ENCODE data around the gene FNDC11. TPM values are rescaled to one million over a fixed set of nuclear protein-coding genes. Genes with fewer than 3 reads are reported as not detected.

Gene FNDC11
- total RNA-seq, 2 experiments from 2014 or later, result 0.26 to 0.29 TPM

GRCh38 chr20:63529180-63529860 lies 24.6 kb upstream of the FNDC11 start:
- DNase-seq (no peak), ATAC-seq (no peak)
- no peaks in the 10 kb centered on the region for H3K4me1 Mint-ChIP-seq (ENCODE audit: low read depth)
- ChIA-PET POLR2A (interaction anchor here (2.1 kb wide), 1 partner anchor 9 kb away, joined by 17 read pairs; the partner anchor contains the start of gene PPDPF), CTCF (interaction anchor here (1.0 to 2.1 kb wide), 2 partner anchors 8 to 9 kb away, joined by 4 to 10 read pairs; partner anchors contain the start of genes PPDPF and PTK6)
- H3K9me3 Mint-ChIP-seq (ENCODE audit: insufficient read depth), result no peaks in the 10 kb centered on the region
- no peaks in the 10 kb centered on the region for H3K27me3 Mint-ChIP-seq (ENCODE audit: low read depth)
- no peak overlapping the region for H3K4me3 Mint-ChIP-seq
- no peak overlapping the region for H3K27ac Mint-ChIP-seq
- peaks cover 4% of the 10 kb centered on the region for H3K36me3 Mint-ChIP-seq (ENCODE audit: low read depth)

DNA sequence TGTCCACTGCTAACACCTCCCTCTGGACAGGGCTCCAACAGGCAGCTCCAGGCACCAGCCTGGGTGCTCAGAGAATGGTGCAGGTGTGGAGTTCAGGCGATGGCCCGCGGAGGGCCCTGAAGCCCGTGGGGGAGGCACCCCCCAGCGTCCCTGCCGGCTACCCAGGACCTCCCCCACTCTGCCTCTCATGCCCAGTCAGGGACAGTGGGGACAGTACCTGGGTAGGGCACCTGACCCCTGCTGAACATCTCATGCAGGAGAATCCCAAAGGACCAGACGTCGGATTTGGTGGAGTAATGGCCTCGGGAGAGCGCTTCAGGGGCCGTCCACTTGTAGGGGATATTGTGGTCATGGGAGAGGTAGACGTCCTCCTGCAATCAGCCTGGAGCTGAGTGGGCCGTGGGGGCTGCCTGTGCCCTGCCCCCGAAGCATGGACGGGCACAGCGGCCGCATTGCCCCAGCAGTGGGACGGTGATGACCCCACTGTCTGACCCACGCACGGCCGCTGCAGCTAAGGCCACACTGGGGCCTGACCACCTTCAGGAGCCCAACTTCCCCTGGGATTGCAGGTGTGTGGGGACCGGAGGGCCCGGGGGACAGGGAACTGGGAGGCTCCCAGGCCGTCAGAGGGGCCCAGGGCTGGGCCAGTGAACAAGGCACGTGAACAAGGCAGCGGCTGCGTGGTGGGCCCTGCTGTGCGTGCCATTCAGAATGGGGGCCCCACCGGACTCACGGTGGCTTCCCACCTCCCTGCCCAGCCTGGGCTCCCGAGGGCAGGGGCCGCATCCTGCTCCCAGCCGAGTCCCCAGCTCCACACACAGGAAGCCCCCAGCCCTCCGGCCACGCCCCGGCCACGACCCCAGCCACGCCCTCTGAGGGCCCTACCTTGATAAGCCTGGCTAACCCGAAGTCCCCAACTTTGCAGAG lies 23.8 kb upstream of the FNDC11 start:
- DNase-seq (no peak), ATAC-seq (no peak)
- Mint-ChIP-seq H3K27ac (no peak overlapping the region), H3K4me1 (ENCODE audit: low read depth) (no peaks in the 10 kb centered on the region), H3K27me3 (ENCODE audit: low read depth) (no peaks in the 10 kb centered on the region), H3K36me3 (ENCODE audit: low read depth) (no peaks in the 10 kb centered on the region), H3K4me3 (no peak overlapping the region), H3K9me3 (ENCODE audit: insufficient read depth) (no peaks in the 10 kb centered on the region)
- POLR2A ChIA-PET, result interaction anchor here (1.7 to 2.1 kb wide), 2 partner anchors 9 kb away, joined by 8 to 17 read pairs; partner anchors contain the start of gene PPDPF
- CTCF ChIA-PET, result interaction anchor here (2.1 kb wide), 1 partner anchor 7 kb away, joined by 10 read pairs; the partner anchor contains the start of gene PTK6

DNA sequence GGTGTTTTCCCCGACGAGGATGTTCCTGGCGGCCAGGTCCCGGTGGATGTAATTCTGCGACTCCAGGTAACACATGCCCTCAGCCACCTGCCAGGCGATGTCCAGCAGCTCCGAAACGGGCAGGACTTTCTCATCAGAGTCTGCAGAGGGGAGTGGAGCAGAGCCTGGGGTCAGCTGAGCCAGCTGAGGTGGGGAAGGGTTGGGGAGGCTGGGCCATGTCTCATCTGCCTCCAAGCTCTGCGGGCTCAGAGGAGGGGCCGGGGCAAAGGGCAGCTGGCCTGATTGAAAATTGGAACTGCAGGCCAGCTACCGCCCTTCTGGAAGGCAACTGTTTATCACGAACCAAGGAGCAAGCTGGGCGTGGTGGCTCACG lies 23.2 kb upstream of the FNDC11 start:
- H3K4me1 Mint-ChIP-seq (ENCODE audit: low read depth), result no peaks in the 10 kb centered on the region
- no peaks in the 10 kb centered on the region for H3K36me3 Mint-ChIP-seq (ENCODE audit: low read depth)
- ChIA-PET POLR2A (interaction anchor here (1.7 kb wide), 1 partner anchor 10 kb away, joined by 8 read pairs; no protein-coding TSS in a partner anchor), CTCF (no interaction called here)
- no peaks in the 10 kb centered on the region for H3K27me3 Mint-ChIP-seq (ENCODE audit: low read depth)
- H3K9me3 Mint-ChIP-seq (ENCODE audit: insufficient read depth), result no peaks in the 10 kb centered on the region
- H3K27ac Mint-ChIP-seq, result no peak overlapping the region
- H3K4me3 Mint-ChIP-seq, result no peak overlapping the region
- DNase-seq (no peak), ATAC-seq (no peak)

DNA sequence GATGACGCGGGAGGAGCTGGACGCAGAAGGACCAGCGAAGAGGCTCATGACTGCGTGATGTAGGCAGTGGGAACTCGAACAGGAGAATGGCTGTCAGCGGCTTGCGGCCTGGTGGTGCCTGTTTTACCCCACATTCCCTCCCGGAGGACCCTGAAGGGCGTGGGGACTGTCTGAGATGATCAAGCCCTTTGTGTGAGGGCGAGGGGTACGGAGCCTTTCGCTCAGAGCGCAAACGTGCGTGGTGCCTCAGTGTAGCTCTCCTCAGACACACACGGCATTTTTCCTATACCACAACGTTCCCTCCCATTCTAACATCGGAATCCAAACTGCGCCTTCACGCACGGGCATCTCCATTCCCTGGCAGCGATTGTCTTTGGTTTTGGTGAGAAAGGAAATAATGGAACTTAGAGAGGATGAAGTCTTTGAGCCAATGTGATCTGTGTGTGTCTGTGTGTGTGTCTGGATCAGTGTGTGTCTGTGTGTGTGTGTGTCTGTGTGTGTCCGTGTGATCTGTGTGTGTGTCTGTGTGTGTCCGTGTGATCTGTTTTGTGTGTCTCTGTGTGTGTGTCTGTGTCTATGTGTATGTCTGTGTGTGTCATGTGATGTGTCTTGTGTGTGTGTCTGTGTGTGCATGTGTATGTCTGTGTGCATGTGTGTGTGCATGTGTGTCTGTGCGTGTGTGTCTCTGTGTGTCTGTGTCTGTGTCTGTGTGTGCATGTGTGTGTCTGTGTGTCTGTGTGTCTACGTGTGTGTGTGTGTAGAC lies 22.1 kb upstream of the FNDC11 start:
- POLR2A ChIA-PET, result interaction anchor here (1.7 kb wide), 1 partner anchor 11 kb away, joined by 8 read pairs; no protein-coding TSS in a partner anchor
- Mint-ChIP-seq H3K36me3 (ENCODE audit: low read depth) (no peaks in the 10 kb centered on the region), H3K27me3 (ENCODE audit: low read depth) (no peaks in the 10 kb centered on the region), H3K4me1 (ENCODE audit: low read depth) (peaks cover 2% of the 10 kb centered on the region), H3K9me3 (ENCODE audit: insufficient read depth) (no peaks in the 10 kb centered on the region), H3K27ac (no peak overlapping the region), H3K4me3 (no peak overlapping the region)
- DNase-seq (no peak), ATAC-seq (no peak)
- CTCF ChIA-PET, result no interaction called here

DNA sequence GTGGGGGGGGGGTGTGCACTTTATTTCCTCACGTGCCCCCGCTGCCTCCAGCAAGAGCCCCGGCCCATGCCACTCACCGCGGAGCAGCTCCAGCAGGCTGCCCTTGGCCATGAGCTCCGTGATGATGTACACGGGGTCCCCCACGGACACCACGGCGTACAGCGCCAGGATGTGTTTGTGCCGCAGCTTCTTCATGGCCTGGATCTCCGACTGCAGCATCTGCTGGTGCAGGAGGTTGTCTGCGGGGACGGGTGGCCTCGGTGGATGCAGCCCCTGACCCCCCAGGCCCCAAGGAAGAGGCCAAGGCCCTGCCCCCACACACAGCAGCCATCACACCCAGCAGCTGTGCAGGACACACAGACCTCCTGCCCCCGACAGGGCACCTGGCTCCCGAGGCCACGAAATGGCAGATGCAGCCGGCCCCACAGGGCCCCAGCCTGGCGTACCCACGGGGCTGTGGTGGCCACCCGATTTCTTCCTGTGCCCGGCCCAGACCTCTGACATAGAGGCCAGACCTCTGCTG lies 21.4 kb upstream of the FNDC11 start:
- POLR2A ChIA-PET, result interaction anchor here (1.0 kb wide), 1 partner anchor 11 kb away, joined by 4 read pairs; no protein-coding TSS in a partner anchor

DNA sequence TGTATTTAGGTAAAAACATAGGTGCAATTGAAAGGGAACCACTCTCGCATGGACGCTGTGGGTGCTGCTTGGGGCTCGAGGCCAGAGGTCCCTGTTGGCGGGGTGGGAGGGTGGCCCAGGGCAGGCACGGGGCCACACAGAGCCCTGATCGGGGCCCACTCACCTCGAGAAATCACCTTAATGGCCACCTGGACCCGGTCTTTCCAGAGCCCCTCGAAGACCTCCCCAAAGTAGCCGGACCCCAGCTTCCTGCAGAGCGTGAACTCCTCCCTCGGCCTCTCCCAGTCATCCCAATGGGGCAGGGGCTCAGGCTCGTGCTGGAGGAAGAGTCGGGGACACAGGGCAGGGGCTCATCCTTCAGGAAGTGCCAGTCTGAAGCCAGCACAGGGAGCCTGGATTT lies 20.6 kb upstream of the FNDC11 start:
- H3K9me3 Mint-ChIP-seq (ENCODE audit: insufficient read depth), result no peaks in the 10 kb centered on the region
- H3K27me3 Mint-ChIP-seq (ENCODE audit: low read depth), result no peaks in the 10 kb centered on the region
- no peak for DNase-seq
- H3K4me1 Mint-ChIP-seq (ENCODE audit: low read depth), result peaks cover 14% of the 10 kb centered on the region
- H3K4me3 Mint-ChIP-seq, result no peak overlapping the region
- ATAC-seq, result no peak
- ChIA-PET POLR2A (interaction anchor here (1.0 kb wide), 1 partner anchor 12 kb away, joined by 4 read pairs; no protein-coding TSS in a partner anchor), CTCF (no interaction called here)
- no peak overlapping the region for H3K27ac Mint-ChIP-seq
- H3K36me3 Mint-ChIP-seq (ENCODE audit: low read depth), result no peaks in the 10 kb centered on the region

More for the DNA sequence above, 21.4 kb upstream of the FNDC11 start:
- no peaks in the 10 kb centered on the region for H3K27me3 Mint-ChIP-seq (ENCODE audit: low read depth)
- DNase-seq (no peak), ATAC-seq (no peak)
- no peak overlapping the region for H3K4me3 Mint-ChIP-seq
- H3K9me3 Mint-ChIP-seq (ENCODE audit: insufficient read depth), result no peaks in the 10 kb centered on the region
- no peaks in the 10 kb centered on the region for H3K36me3 Mint-ChIP-seq (ENCODE audit: low read depth)
- peaks cover 9% of the 10 kb centered on the region for H3K4me1 Mint-ChIP-seq (ENCODE audit: low read depth)
- CTCF ChIA-PET, result no interaction called here
- H3K27ac Mint-ChIP-seq, result no peak overlapping the region

- DNase-seq (no peak), ATAC-seq (no peak)
- Mint-ChIP-seq H3K4me1 (ENCODE audit: low read depth) (peaks cover 19% of the 10 kb centered on the region), H3K9me3 (ENCODE audit: insufficient read depth) (no peaks in the 10 kb centered on the region), H3K27me3 (ENCODE audit: low read depth) (no peaks in the 10 kb centered on the region), H3K27ac (no peak overlapping the region), H3K36me3 (ENCODE audit: low read depth) (no peaks in the 10 kb centered on the region), H3K4me3 (no peak overlapping the region)
- ChIA-PET CTCF (no interaction called here), POLR2A (interaction anchor here (1.6 kb wide), 1 partner anchor 13 kb away, joined by 9 read pairs; no protein-coding TSS in a partner anchor)
Observed at GRCh38 chr20:63533871-63534393, 20.0 kb upstream of the FNDC11 start.

GRCh38 chr20:63534427-63534830 lies 19.5 kb upstream of the FNDC11 start:
- no peaks in the 10 kb centered on the region for H3K27me3 Mint-ChIP-seq (ENCODE audit: low read depth)
- no peaks in the 10 kb centered on the region for H3K36me3 Mint-ChIP-seq (ENCODE audit: low read depth)
- ATAC-seq (no peak), DNase-seq (no peak)
- POLR2A ChIA-PET, result interaction anchor here (1.4 to 1.6 kb wide), 2 partner anchors 12 to 13 kb away, joined by 4 to 9 read pairs; no protein-coding TSS in a partner anchor
- CTCF ChIA-PET, result interaction anchor here (0.9 kb wide), 1 partner anchor 505 kb away, joined by 3 read pairs; no protein-coding TSS in a partner anchor
- H3K4me3 Mint-ChIP-seq, result no peak overlapping the region
- no peaks in the 10 kb centered on the region for H3K9me3 Mint-ChIP-seq (ENCODE audit: insufficient read depth)
- no peak overlapping the region for H3K27ac Mint-ChIP-seq
- H3K4me1 Mint-ChIP-seq (ENCODE audit: low read depth), result peaks cover 19% of the 10 kb centered on the region

GRCh38 chr20:63534831-63535651 lies 18.9 kb upstream of the FNDC11 start:
- DNase-seq, result no peak
- H3K27ac Mint-ChIP-seq, result no peak overlapping the region
- no peaks in the 10 kb centered on the region for H3K9me3 Mint-ChIP-seq (ENCODE audit: insufficient read depth)
- POLR2A ChIA-PET, result interaction anchor here (0.7 to 1.6 kb wide), 3 partner anchors 12 to 97 kb away, joined by 3 to 9 read pairs (median 4); no protein-coding TSS in a partner anchor
- no peaks in the 10 kb centered on the region for H3K27me3 Mint-ChIP-seq (ENCODE audit: low read depth)
- ATAC-seq, result no peak
- no peak overlapping the region for H3K4me3 Mint-ChIP-seq
- H3K4me1 Mint-ChIP-seq (ENCODE audit: low read depth), result peaks cover 19% of the 10 kb centered on the region
- H3K36me3 Mint-ChIP-seq (ENCODE audit: low read depth), result no peaks in the 10 kb centered on the region
- CTCF ChIA-PET, result interaction anchor here (0.9 kb wide), 1 partner anchor 504 kb away, joined by 3 read pairs; no protein-coding TSS in a partner anchor

DNA sequence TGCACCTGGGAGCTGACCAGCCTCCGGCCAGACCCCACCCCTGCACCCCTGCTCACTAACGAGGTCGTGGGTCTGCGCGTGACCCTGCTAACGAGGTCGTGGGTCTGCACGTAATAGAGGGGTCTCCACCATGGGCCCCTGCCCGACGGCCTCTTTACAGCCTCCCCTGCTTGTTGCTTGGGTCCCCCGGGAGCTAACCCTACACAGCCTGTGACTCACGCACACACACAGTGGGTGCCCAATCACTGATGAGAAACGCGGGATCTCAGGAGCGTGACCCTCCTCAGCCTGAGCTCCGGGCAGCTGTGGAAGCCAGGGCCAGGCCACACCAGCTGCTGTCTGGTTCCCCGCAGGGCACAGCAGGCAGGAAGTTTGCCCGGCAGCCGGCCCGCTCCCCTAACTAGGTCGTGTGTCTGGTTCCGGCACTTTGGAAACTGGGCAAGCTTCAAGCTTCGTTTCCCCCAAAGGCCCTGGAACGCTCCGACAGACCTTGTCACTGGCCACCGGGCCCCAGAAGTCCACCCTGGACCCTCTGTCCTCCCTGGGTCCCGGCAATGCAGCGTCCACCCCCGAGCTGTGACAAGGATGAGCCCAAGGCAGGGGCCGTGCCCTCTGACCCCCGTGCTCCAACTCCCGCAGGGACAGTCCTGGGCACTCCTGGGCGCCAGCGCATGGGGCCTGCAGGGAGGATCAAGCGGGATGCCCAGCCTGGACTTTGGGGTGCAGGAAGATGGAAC lies 17.6 kb upstream of the FNDC11 start:
- ChIA-PET CTCF (interaction anchor here (1.1 to 2.6 kb wide), 9 partner anchors 13 to 437 kb away, joined by 3 to 12 read pairs (median 7); partner anchors contain the start of genes LIME1 and PPDPF), POLR2A (interaction anchor here (1.1 to 3.4 kb wide), 4 partner anchors 13 to 246 kb away, joined by 3 to 22 read pairs (median 14); partner anchors contain the start of gene PPDPF)
- Mint-ChIP-seq H3K4me3 (no peak overlapping the region), H3K36me3 (ENCODE audit: low read depth) (no peaks in the 10 kb centered on the region), H3K27me3 (ENCODE audit: low read depth) (no peaks in the 10 kb centered on the region), H3K27ac (peak overlapping the region; percentile 84), H3K4me1 (ENCODE audit: low read depth) (peaks cover 19% of the 10 kb centered on the region), H3K9me3 (ENCODE audit: insufficient read depth) (no peaks in the 10 kb centered on the region)
- ATAC-seq (no peak), DNase-seq (no peak)

All from activated CD8-positive, alpha-beta T cell treated with anti-CD3 and anti-CD28 coated beads, Interleukin-2, amount 10 ng/mL, durations not matched to agents 7 days and 5 days (primary cell).